22Rv1 (cell line): Measurements from ENCODE around the gene UGT3A1.

ENCODE experiments used
- H3K27ac ChIP-seq: fragments of 450-650 bp; 2 replicates; pipeline ENCODE4 v1.5.1; 2017
- ZFX ChIP-seq: fragments of 450-650 bp; IDR thresholded peaks from 2 replicates; pipeline ENCODE4 v1.6.1; 2017; ENCODE audit warnings: antibody characterized with exemption, borderline replicate concordance
- TF ChIP-seq, protein P1 (sequence below): fragments of 450-650 bp; IDR thresholded peaks from 2 replicates; pipeline ENCODE4 v1.5.1; 2017; ENCODE audit warnings: mild to moderate bottlenecking

Gene UGT3A1

DNA sequence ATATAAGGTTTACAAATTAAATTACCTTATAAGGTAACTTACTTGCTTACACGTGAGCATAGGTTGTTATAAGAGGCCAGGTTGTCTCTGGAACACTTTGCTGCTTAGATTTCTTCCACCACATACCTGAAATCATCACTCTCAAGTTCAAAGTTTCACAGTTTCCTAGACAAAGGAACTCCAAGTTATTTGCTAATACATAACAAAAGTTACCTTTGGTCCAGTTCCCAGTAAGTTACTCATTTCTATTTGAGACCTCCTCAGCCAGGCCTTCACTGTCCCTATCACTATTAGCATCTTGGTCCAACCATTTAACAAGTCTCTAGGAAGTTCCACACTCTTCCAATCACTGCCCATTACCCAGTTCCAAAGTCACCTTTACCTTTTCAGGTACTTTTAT, 18.5 kb upstream of the UGT3A1 start:
- no peak for TF ChIP-seq ZFX
- TF ChIP-seq, protein P1, sequence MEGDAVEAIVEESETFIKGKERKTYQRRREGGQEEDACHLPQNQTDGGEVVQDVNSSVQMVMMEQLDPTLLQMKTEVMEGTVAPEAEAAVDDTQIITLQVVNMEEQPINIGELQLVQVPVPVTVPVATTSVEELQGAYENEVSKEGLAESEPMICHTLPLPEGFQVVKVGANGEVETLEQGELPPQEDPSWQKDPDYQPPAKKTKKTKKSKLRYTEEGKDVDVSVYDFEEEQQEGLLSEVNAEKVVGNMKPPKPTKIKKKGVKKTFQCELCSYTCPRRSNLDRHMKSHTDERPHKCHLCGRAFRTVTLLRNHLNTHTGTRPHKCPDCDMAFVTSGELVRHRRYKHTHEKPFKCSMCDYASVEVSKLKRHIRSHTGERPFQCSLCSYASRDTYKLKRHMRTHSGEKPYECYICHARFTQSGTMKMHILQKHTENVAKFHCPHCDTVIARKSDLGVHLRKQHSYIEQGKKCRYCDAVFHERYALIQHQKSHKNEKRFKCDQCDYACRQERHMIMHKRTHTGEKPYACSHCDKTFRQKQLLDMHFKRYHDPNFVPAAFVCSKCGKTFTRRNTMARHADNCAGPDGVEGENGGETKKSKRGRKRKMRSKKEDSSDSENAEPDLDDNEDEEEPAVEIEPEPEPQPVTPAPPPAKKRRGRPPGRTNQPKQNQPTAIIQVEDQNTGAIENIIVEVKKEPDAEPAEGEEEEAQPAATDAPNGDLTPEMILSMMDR, result no peak
- H3K27ac ChIP-seq, result no peak overlapping the region

DNA sequence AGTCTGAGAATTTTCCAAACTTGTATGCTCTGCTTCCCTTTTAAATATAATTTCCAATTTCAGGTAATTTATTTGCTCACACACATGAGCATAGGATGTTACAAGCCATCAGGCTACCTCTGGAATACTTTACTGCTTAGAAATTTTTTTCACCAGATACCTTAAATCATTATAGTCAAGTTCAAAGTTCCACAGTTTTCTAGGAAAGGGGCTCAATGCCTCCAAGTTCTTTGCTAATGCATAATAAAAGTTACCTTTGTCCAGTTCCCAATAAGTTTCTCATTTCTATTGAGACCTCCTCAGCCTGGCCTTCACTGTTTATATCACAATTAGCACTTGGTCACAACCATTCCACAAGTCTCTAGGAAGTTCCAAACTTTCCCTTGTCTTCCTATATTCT, 16.2 kb upstream of the UGT3A1 start:
- H3K27ac ChIP-seq, result no peak overlapping the region
- TF ChIP-seq, protein P1, result no peak
- TF ChIP-seq ZFX, result no peak

DNA sequence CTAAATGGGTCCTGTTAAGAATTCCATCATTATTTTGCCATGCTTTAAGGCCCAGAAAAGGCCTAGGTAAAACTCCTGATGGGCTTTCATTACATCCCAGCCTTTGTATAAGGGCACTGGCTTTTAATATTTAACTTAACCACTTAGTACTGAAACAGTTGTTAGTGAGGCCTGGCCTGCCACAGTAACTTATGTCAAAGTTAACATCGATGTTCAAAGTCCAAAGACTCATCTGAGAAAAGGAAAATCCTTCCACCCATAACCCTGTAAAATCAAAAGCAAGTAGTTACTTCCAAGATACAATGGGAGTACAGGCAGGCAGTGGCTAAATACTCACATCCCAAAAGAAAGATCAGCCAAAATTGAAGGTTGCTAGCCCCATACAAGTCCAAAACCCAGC, 15.0 kb upstream of the UGT3A1 start:
- no peak for TF ChIP-seq ZFX
- TF ChIP-seq, protein P1, result no peak
- H3K27ac ChIP-seq, result no peak overlapping the region

DNA sequence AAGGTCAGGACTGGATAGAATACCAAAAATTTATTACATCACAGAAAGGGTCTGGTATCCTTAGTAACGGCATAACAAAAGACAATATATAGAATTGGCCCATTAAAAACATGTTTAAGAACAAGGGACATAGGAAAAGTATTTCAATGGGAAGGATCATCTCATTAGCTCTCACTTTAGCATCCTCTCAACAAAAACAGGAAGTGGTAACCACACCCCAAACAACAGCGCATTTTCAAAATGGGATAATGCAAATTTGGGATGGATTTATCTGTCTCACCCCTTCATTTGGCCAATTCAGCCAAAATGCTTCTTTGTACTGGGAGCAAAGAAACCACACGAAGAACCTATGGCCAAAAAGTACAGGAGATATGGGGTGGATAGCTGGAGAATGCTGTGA, 9.8 kb upstream of the UGT3A1 start:
- TF ChIP-seq, protein P1, result no peak
- no peak for TF ChIP-seq ZFX
- H3K27ac ChIP-seq, result no peak overlapping the region

DNA sequence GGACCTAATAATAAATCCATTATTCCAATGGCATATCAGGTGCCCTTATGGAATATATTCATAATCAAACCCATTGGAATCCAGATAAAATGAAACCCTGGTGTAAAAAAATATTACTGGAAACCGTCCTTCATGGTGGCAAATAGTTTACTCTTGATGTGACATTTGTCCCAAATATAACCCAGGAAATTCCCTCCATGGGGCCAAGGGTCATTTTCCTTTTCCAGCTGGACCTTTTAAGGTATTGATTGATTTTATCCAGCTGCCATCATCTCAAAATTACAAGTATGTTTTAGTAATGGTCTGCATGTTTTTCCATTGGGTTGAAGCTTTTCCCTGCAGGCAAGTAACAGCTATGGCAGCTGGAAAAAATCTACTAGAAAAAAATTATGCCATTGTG, 8.4 kb upstream of the UGT3A1 start:
- no peak overlapping the region for H3K27ac ChIP-seq
- TF ChIP-seq, protein P1, result no peak
- no peak for TF ChIP-seq ZFX

DNA sequence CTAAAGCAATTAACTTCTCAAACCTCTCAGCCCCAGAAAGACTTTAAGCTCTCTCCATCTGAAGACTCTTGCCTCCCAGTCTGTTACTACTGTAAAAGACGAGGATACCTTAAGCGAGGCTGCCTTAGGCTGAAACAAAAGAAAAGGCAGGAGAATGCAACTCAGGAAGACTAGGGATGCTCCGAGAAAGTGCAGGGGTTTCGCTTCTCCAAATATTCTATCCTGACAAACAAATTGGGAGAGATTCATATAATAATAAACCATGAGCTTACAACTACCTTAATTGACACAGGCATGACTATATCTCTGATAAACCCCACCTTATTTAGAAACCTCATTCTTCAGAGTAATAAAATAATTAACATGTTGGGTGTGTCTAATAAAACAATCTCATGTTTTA, 4.9 kb upstream of the UGT3A1 start:
- no peak for TF ChIP-seq ZFX
- TF ChIP-seq, protein P1, result no peak

DNA sequence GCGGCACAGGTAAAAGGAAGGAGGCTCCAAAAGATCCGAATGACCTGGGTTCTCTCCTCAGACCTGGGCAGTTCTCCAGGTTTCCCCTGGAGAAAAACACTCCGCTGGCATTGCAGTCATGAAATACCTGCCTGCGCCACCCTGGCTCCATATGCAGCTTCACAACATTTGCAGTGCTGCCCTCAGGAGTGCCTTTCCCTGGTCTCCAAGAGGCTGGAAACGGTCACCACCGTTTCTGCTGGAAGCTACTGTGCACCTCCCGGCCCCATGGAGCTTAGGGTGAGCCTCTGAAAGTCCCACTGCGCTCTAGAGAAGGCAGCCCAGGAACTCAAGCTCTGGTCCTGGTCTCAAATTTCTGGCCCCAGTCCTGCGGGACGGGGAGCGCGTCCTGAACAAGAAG, 670 bp downstream of the UGT3A1 start:
- no peak overlapping the region for H3K27ac ChIP-seq
- TF ChIP-seq, protein P1, result no peak
- TF ChIP-seq ZFX, result no peak

More for the DNA sequence above, 4.9 kb upstream of the UGT3A1 start:
- no peak overlapping the region for H3K27ac ChIP-seq
